Astrocyte of the cerebellum (primary cell): Measurements from ENCODE around the gene KCTD14.
"Not testable (repeated sequence)": the region's sequence is repeated elsewhere in the genome, so short reads cannot be mapped to it uniquely, and the experiment has no call there.

ENCODE experiments used
- DNase-seq: peaks from one replicate; pipeline ENCODE4 v3.0.0-alpha.2; 2011; ENCODE audit warnings: low read depth
- H3K4me3 ChIP-seq: 2 replicates; pipeline ENCODE4 v1.5.1; 2011; ENCODE audit warnings: mild to moderate bottlenecking, low read depth, low read length, moderate library complexity
- in situ Hi-C: cut with HindIII; loops from 2 replicates; pipeline ENCODE4 v1.10.0; 2017; ENCODE audit warnings: low sequenced_read_pairs
- TF ChIP-seq, protein P1 (sequence below): IDR thresholded peaks from 2 replicates; pipeline ENCODE4 v1.5.1; 2012; ENCODE audit warnings: low read length, low read depth, moderate library complexity, mild to moderate bottlenecking; ENCODE audit errors: missing control alignments

KCTD14 gene

GRCh38 chr11:78025378-78025777 is 2.3 kb upstream of the KCTD14 start:
- TF ChIP-seq, protein P1, sequence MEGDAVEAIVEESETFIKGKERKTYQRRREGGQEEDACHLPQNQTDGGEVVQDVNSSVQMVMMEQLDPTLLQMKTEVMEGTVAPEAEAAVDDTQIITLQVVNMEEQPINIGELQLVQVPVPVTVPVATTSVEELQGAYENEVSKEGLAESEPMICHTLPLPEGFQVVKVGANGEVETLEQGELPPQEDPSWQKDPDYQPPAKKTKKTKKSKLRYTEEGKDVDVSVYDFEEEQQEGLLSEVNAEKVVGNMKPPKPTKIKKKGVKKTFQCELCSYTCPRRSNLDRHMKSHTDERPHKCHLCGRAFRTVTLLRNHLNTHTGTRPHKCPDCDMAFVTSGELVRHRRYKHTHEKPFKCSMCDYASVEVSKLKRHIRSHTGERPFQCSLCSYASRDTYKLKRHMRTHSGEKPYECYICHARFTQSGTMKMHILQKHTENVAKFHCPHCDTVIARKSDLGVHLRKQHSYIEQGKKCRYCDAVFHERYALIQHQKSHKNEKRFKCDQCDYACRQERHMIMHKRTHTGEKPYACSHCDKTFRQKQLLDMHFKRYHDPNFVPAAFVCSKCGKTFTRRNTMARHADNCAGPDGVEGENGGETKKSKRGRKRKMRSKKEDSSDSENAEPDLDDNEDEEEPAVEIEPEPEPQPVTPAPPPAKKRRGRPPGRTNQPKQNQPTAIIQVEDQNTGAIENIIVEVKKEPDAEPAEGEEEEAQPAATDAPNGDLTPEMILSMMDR: no peak
- no peak overlapping the region for H3K4me3 ChIP-seq
- DNase-seq: no peak
- in situ Hi-C loops: no loop called here

- DNase-seq: no peak
- H3K4me3 ChIP-seq: peak overlapping the region; percentile 42
- TF ChIP-seq, protein P1: no peak
- in situ Hi-C loops: no loop called here
Measured at GRCh38 chr11:78023426-78023825, 350 bp upstream of the KCTD14 start.

- in situ Hi-C loops: no loop called here
- no peak for DNase-seq
- H3K4me3 ChIP-seq: no peak overlapping the region
- TF ChIP-seq, protein P1: no peak
Measured at GRCh38 chr11:78021611-78022010, 1.5 kb downstream of the KCTD14 start.

- TF ChIP-seq, protein P1: no peak
- no peak overlapping the region for H3K4me3 ChIP-seq
- in situ Hi-C loops: no loop called here
- DNase-seq: no peak
Measured at GRCh38 chr11:78020246-78020645, 2.8 kb downstream of the KCTD14 start.

DNA sequence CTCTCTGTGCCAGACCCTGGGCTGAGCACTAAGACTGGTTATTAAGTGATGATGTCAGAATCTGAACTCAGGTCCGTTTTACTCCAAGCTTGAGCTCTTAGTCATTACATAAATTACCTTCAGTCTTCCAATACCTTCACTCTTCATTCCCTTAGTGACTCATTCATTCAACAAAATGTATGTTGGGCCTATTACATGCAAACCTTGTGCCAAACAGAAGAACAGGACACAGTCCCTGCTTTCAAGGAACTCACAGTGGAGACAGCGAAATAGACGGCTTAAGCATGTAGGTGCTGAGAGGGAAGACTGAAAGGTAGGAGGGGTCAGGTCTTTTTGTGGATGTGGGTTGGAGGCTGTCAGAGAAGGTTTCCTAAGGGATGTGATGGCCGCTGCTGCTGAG is 3.3 kb downstream of the KCTD14 start:
- no peak for DNase-seq

DNA sequence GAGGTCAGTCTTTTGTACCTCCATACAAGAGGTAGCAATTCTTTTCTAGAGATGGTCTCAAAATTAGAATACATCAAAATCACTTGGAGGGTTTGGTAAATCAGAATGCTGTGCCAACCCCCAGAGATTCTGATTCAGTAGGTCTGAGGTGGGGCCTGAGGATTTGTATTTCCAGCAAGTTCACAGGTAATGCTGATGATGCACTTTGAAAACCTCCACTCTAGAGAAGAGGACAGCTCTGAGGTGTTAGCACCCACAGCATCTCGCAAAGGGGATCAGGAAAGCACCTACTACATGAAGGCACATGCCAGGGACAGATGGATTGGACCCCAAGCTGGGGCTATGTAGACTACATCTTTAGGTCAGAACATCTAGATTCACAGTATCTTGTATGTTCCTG is 7.2 kb downstream of the KCTD14 start:
- DNase-seq: no peak
- in situ Hi-C loops: no loop called here
- TF ChIP-seq, protein P1: no peak
- H3K4me3 ChIP-seq: no peak overlapping the region

More for the DNA sequence above, 3.3 kb downstream of the KCTD14 start:
- TF ChIP-seq, protein P1: no peak
- in situ Hi-C loops: no loop called here
- no peak overlapping the region for H3K4me3 ChIP-seq

GRCh38 chr11:78014937-78015520 is 8.0 kb downstream of the KCTD14 start:
- in situ Hi-C loops, H3K4me3 ChIP-seq, DNase-seq: not testable (repeated sequence)
